Right hindlimb (tissue), 1 donor: Measurements from ENCODE around the gene ZSWIM6.

ENCODE experiments used
- DNase-seq: peaks from one replicate; pipeline ENCODE4 v3.0.0-alpha.2; 2018

Gene ZSWIM6

GRCh38 chr5:61496446-61496845 is 164.4 kb downstream of the ZSWIM6 start:
- no peak for DNase-seq

DNA sequence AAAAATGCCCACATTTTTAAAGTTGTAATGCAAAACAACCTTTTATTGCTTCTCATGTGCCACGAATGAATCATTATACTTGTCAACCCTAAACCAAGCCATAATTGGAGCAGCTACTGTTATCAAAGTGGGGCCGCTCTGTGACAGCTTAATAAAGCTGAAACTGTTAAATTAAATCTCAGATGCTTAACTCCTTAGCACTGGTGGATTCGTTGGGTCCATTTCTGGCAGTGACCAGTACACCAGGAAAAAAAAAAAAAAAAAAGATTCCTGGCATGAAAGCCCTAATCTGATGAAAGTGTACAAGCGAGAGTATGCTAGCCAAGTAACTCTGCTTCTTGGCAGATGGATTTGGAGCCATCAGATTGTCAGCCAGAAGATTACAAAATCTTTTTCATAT is 164.8 kb downstream of the ZSWIM6 start:
- DNase-seq: no peak

GRCh38 chr5:61498121-61498520 is 166.1 kb downstream of the ZSWIM6 start:
- DNase-seq: no peak

DNA sequence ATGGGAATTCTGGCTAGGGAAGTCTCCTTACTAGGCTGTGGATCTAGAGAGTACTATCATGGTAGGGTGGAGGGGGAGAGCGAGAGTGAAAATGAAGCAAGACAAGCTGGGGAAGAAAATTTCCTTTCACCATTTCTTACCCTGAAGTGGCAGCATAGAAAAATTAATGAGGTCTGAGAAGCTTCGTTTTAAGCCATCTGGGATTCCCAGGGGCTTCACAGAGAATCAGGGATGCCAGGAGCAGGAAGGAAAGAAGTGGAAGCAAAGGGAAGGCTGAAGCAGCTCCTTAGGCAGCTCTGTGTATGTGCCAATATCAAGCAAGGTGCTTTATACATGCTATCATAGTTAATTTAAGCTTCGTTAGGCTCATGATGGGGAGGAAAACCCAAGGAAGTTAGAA is 169.9 kb downstream of the ZSWIM6 start:
- DNase-seq: no peak

DNA sequence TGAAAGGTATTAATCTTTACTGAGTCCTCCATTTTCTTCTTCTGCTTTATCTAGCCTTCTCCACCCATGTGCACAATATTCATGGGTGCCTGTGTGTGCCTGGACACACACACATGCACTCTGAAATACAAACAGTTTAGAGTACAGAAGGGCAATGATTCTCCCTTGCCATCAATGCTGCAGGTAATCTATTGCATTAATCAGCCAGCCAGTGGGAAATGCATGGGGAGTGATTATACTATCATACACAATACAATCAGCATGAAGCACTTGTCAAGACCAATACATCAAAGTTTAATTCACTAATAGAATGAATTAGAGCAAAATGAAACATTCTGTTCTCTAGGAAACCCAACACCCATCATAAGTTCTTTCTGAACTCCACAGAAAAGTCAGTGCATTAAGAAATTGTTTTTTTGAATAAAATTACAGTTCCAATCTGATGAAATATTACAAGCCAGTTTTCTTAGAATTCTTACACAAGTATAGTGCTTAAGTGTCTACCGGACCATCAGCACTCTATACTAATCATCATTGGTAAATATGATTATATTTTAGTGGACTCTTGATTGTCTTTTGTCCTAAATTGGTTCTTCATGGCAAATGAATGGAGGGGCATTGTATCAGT is 172.2 kb downstream of the ZSWIM6 start:
- no peak for DNase-seq

DNA sequence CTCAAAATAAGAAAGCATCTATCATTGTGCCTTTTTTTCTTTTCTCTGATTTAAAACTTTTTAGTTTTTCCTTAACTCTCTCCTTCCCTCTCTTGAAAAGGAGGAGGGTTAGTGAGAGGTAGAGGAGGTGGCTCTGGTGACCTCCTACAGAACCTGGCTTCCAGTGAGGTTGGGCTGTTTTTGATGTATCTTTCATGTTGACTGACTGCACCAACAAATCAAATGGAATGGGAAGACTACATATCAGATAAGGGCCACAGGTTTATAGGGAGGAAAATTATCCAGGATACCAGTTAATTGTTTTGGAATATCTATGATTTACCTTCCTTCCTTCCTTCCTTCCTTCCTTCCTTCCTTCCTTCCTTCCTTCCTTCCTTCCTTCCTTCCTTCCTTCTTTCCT is 173.2 kb downstream of the ZSWIM6 start:
- DNase-seq: no peak

- DNase-seq: no peak
These were observed 175.2 kb downstream of the ZSWIM6 start for GRCh38 chr5:61507232-61507631.

- DNase-seq: no peak
These were observed 184.9 kb downstream of the ZSWIM6 start for GRCh38 chr5:61516946-61517345.

DNA sequence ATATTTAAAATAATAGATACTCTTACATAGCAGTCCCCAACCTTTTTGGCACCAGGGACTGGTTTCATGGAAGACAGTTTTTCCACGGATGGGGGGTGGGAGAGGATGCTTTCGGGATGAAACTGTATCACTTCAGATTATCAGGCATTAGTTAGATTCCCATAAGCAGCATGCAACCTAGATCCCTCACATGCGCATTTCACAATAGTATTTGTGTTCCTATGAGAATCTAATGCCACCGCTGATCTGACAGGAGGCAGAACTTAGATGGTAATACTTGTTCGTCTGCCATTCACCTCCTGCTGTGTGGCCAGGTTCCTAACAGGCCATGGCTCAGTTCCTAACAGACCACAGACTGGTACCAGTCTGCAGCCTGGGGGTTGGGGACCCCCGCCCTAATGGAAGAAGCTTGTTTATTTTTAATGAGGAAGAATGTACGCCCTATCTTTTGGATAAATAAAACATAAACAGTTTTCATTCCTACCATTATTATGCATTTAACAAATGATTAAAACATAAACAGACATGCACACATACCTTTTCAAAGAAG is 187.7 kb downstream of the ZSWIM6 start:
- DNase-seq: no peak

GRCh38 chr5:61523073-61523472 is 191.0 kb downstream of the ZSWIM6 start:
- no peak for DNase-seq

DNA sequence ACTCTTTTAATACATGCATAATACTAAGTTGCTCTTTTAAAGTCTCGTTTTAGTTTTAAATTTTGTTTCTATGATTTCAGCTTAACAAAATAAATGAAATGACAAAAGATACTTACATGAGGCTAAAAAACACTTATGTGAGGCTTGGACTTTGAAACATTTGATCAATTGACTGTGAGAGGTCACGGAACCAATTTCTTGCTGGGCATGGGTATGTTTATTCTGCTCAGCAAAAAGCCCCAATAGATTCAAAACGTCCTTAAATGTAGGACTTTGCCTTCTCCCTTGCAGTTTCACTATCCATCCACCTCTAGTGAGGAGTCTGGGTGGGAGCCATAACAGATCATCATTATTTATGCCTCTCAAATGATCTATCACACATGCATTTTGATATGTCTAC is 191.9 kb downstream of the ZSWIM6 start:
- no peak for DNase-seq

GRCh38 chr5:61525512-61526206 is 193.6 kb downstream of the ZSWIM6 start:
- DNase-seq: no peak

DNA sequence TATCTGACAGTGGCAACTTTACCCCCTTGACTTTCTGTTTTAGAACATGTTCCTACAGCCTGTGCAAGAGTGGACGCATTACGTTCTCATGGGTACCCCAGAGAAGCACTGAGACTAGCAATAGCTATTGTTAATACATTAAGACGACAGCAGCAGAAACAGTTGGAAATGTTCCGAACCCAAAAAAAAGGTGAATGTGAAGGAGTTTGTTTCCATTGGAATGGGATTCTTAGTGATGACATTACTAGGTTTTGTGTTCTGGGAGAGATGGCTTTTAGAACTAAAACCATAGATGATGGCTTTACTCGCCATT is 194.1 kb downstream of the ZSWIM6 start:
- DNase-seq: no peak

GRCh38 chr5:61532983-61533382 is 200.9 kb downstream of the ZSWIM6 start:
- DNase-seq: no peak

DNA sequence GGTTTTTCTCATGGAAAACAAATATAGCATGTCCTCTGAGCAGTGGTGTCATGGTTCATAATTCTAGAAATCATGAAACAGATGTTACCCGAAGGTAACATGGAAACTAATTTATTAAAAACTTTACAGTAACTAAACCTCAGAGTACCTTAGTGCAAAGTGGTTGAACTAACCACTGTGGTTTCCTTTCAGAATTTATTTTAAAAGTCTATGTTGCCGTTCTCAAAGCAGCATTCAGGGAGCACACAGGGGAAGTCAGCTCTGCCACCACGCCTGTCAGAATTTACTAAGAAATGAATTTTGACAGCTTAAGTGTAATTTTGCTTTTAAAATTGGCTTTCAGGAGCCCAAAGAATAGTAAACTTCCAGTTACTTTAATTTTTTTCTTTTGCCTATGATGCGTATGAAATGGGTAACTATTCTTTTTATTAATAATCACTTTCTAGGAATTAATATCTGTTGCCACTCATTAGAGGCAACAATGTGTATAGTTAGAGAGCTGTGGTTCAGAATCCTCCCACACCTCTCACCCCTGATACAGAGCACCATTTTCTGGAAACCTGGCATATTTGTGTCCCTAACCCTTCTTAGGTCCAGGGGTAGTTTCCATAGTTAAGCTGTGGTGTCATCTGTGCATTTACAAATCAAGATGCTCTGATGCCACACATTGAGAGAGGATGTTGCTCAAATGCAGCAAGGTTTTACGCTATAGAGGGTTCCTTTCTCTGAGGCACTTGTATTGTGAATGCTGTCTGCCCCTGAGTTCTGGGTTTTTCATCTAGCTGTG is 202.6 kb downstream of the ZSWIM6 start:
- DNase-seq: no peak

GRCh38 chr5:61535828-61536227 is 203.8 kb downstream of the ZSWIM6 start:
- no peak for DNase-seq

DNA sequence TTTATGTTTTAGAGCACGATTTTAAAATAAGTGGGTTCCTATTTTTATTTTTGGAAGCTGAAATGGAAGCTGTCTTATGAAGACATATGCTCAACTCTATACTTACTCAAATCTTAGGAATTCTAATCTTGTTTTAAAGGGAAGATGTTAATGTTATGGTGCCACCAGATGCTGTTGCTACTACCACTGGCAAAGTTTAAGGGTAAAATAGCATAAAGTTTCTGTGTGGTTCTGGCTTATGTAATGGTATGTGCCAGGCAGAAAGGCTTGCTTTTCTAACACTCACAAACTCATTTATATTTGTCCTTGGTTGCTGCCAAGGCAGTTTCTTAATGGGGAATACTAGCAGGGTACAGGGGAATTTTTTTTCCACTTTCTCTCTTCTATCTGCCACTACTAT is 204.9 kb downstream of the ZSWIM6 start:
- DNase-seq: no peak

DNA sequence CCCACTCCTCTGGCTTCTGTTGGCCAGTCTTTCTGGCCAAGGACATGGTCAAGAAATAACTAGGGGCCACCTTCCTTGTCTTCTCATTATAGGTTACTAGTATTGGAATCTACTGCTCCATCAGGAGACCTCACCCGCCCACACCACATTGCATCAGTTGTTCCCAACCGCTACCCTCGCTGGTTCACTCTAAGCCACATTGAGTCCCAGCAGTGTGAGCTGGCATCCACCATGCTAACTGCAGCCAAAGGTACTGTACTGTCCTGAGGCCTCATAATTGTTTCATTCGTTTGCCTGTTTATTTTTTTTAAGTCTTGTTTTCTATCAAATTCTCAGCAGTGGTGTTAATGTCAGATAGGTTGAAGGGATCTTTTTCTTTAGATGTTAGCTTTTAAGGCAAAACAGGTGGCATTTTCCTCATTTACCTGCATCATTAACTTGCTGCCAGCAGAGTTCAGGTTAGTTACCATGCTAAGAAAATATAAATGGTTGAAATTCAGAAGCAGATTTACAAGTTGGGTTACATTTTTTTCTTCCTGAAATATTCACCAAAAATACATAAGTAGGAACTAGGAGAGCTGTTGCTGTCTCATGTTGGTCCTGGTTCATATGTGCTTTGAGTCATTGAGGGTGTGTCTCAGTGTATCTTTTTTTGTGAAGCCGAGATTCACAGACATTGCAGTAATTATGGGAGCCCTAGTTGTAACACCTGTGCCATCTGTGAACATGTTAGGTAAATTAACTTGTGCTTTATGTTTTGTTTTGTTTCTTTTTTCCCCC is 206.9 kb downstream of the ZSWIM6 start:
- DNase-seq: no peak

DNA sequence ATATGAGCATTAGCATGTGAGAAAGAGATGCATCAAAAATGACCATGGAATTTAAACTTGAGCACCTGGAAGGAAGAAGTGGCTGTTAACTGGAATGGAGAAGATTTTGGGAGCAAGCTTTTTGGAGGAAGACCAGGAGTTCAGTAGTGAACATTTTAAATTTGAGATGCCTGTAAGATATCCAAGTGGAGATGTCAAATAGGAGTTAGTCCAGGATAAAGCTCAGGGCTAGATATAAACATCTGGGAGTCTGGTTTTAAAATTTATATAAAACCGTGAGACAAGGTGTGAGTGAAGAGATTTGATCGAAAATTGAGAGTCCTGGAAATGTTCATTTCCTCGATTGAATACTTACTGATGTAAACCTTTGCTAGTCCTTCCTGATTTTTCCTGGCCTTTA is 217.5 kb downstream of the ZSWIM6 start:
- DNase-seq: no peak

- DNase-seq: no peak
These were observed 219.7 kb downstream of the ZSWIM6 start for GRCh38 chr5:61551637-61552313.

DNA sequence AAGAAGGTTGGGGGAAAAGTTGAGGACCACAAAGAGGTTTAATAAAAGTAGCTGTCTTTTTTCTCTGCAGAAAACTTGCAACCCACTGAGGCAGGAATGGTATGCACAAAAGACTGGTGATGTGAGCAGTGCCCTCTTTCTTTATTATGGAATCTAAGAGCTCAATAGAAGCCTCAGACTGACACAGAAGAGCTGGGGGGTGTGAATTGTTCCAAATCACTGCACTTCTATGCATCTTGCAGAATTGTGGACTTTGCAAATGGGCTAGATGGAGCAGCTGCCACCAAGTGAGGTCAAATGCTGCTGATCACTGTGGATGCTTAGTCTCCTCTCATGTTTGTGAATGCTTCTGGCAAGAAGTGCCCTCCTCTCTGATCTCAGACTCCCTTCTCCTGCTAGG is 227.1 kb downstream of the ZSWIM6 start:
- DNase-seq: no peak

GRCh38 chr5:61559722-61560121 is 227.7 kb downstream of the ZSWIM6 start:
- DNase-seq: no peak

DNA sequence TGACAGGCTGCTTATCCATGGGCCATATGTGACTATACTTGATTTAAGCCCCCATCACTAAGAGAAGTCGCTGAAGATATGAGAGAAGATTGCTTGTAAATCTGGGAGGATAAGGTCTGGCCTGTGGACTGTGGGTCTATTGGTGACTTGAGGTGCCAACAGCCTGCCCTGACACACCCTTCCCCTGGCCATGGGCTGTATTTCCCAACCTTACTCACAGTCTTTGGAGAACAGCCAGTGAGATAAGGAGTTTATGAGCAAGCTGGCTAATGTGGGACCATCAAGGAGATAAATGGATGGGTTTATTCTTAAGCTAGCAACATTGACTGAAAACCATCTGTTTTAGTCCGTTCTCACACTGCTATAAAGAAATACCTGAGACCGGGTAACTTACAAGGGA is 231.3 kb downstream of the ZSWIM6 start:
- no peak for DNase-seq
